Endodermal cell (in vitro differentiated cells): ENCODE measurements around the gene ACMSD. TPM values are rescaled to one million over a fixed set of nuclear protein-coding genes. Genes with fewer than 3 reads are reported as not detected.
"Not testable (repeated sequence)": the region's sequence is repeated elsewhere in the genome, so short reads cannot be mapped to it uniquely, and the experiment has no call there.

ENCODE experiments used
- DNase-seq: peaks from one replicate; pipeline ENCODE4 v3.0.0-alpha.2; 2017
- H3K27ac ChIP-seq: 2 replicates; pipeline ENCODE4 v1.5.1; 2013; ENCODE audit warnings: mild to moderate bottlenecking, low read depth, low read length, moderate library complexity
- H3K27me3 ChIP-seq: 2 replicates; pipeline ENCODE4 v1.6.1; 2013; ENCODE audit warnings: mild to moderate bottlenecking, low read length, moderate library complexity; ENCODE audit not compliant: insufficient read depth, control insufficient read depth, poor library complexity, severe bottlenecking
- H3K36me3 ChIP-seq: 2 replicates; pipeline ENCODE4 v1.7.0; 2013; ENCODE audit warnings: mild to moderate bottlenecking, low read length, moderate library complexity; ENCODE audit not compliant: control insufficient read depth, insufficient read depth
- H3K4me1 ChIP-seq: one replicate; pipeline ENCODE4 v1.7.0; 2013; ENCODE audit warnings: low read length; ENCODE audit not compliant: control insufficient read depth, insufficient read depth
- H3K4me3 ChIP-seq: 2 replicates; pipeline ENCODE4 v1.5.1; 2013; ENCODE audit warnings: mild to moderate bottlenecking, low read length, moderate library complexity
- H3K9ac ChIP-seq: 2 replicates; pipeline ENCODE4 v1.6.1; 2013; ENCODE audit warnings: mild to moderate bottlenecking, low read length, moderate library complexity; ENCODE audit not compliant: poor library complexity, severe bottlenecking; ENCODE audit errors: extremely low read depth
- H3K9me3 ChIP-seq: 2 replicates; pipeline ENCODE4 v1.6.1; 2013; ENCODE audit warnings: mild to moderate bottlenecking, low read length, moderate library complexity; ENCODE audit not compliant: control insufficient read depth
- H3K27ac Mint-ChIP-seq: 2 replicates; pipeline ENCODE4 v1.8.0; 2020; ENCODE audit warnings: mixed read lengths
- H3K27me3 Mint-ChIP-seq: 2 replicates; pipeline ENCODE4 v1.8.0; 2021; ENCODE audit warnings: mild to moderate bottlenecking, mixed read lengths; ENCODE audit not compliant: insufficient read depth
- H3K36me3 Mint-ChIP-seq: 2 replicates; pipeline ENCODE4 v1.8.0; 2020; ENCODE audit warnings: low read depth, mixed read lengths
- H3K4me1 Mint-ChIP-seq: 2 replicates; pipeline ENCODE4 v1.8.0; 2020; ENCODE audit warnings: mixed read lengths
- H3K4me3 Mint-ChIP-seq: 2 replicates; pipeline ENCODE4 v1.8.0; 2020; ENCODE audit warnings: mild to moderate bottlenecking, moderate library complexity, mixed read lengths
- H3K9me3 Mint-ChIP-seq: 2 replicates; pipeline ENCODE4 v1.8.0; 2020; ENCODE audit warnings: mild to moderate bottlenecking, mixed read lengths
- CTCF ChIP-seq: fragments of 200-600 bp; sonication (generic); conservative IDR thresholded peaks from 2 replicates; pipeline ENCODE4 v1.5.0; 2021; ENCODE audit warnings: antibody characterized with exemption, mild to moderate bottlenecking
- WGBS, 2 experiments: methylation state at CpG; one replicate each; pipeline versions ENCODE4 v1.1.5 to v1.1.7; 2013; ENCODE audit warnings: missing lambda C conversion rate in 2 of 2, mixed read lengths in 1 of 2; ENCODE audit not compliant: insufficient coverage in 1 of 2, insufficient read length in 1 of 2; 5-methylcytosine and 5-hydroxymethylcytosine counted together
- total RNA-seq, 2 donors: library from RNA; stranded (reverse); fragmentation: NEBNext Ultra II Directional in 1 of 2; extraction: Animal tissue kit (Norgen Biotek cat#: 25700) in 1 of 2; gene quantifications; 2 replicates in 1 of 2; 3 replicates in 1 of 2; pipeline ENCODE4 v1.2.1, GENCODE V29; 2021

Gene ACMSD
- total RNA-seq, 2 donors from 2014 or later, result not detected

DNA sequence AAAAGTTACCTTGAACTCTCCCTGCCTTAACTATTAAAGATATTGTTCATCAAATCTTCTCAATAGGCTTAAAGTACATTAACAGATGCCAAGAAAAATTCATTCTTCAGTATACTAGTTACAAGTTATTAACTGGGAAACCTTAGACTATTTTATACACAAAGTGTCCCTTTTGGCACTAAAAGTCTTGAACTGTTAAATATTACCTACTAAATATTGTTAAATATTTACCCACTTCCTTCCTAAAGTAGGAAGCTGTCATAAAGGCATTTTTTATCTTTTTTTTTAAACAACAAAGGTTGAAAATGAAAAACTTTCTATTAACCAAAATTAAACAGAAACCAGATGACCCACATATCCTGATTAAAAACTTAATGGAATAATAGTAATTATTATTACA is 60.8 kb downstream of the ACMSD start:
- H3K27ac Mint-ChIP-seq, result no peak overlapping the region
- no peak overlapping the region for H3K4me3 Mint-ChIP-seq
- no peak for DNase-seq
- Histone ChIP-seq H3K4me3 (no peak overlapping the region), H3K9ac (no peak overlapping the region), H3K4me1 (no peaks in the 10 kb centered on the region), H3K27me3 (no peaks in the 10 kb centered on the region), H3K27ac (no peak overlapping the region), H3K9me3 (no peaks in the 10 kb centered on the region), H3K36me3 (no peaks in the 10 kb centered on the region)
- H3K4me1 Mint-ChIP-seq, result no peaks in the 10 kb centered on the region
- H3K27me3 Mint-ChIP-seq, result no peaks in the 10 kb centered on the region
- no peaks in the 10 kb centered on the region for H3K9me3 Mint-ChIP-seq
- no peak for TF ChIP-seq CTCF
- H3K36me3 Mint-ChIP-seq, result no peaks in the 10 kb centered on the region

DNA sequence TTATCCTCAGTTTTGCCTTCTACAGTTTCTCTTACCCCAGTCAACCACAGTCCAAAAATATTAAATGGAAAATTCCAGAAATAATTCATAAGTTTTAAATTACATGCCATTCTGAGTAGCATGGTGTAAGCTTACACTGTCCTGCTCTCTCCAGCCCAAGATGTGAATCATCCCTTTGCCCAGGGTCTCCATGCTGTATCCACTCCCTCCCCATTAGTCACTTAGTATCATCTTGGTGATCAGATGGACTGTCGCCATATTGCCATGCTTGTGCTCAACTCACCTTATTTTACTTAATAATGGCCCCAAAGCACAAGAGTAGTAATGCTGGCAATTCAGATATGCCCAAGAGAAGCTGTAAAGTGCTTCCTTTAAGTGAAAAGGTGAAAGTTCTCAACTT is 61.7 kb downstream of the ACMSD start:
- DNase-seq, result no peak
- no peaks in the 10 kb centered on the region for H3K4me1 Mint-ChIP-seq
- no peak overlapping the region for H3K4me3 ChIP-seq
- no peaks in the 10 kb centered on the region for H3K36me3 Mint-ChIP-seq
- H3K9me3 Mint-ChIP-seq, result no peaks in the 10 kb centered on the region
- H3K27me3 ChIP-seq, result no peaks in the 10 kb centered on the region
- no peaks in the 10 kb centered on the region for H3K36me3 ChIP-seq
- H3K9ac ChIP-seq, result no peak overlapping the region
- no peaks in the 10 kb centered on the region for H3K9me3 ChIP-seq
- H3K27ac ChIP-seq, result no peak overlapping the region
- H3K4me1 ChIP-seq, result no peaks in the 10 kb centered on the region
- no peak overlapping the region for H3K27ac Mint-ChIP-seq
- TF ChIP-seq CTCF, result no peak
- WGBS, 2 experiments, result 86 to 96% methylated on average over 1 of the region's 1 CpG
- no peaks in the 10 kb centered on the region for H3K27me3 Mint-ChIP-seq
- no peak overlapping the region for H3K4me3 Mint-ChIP-seq

DNA sequence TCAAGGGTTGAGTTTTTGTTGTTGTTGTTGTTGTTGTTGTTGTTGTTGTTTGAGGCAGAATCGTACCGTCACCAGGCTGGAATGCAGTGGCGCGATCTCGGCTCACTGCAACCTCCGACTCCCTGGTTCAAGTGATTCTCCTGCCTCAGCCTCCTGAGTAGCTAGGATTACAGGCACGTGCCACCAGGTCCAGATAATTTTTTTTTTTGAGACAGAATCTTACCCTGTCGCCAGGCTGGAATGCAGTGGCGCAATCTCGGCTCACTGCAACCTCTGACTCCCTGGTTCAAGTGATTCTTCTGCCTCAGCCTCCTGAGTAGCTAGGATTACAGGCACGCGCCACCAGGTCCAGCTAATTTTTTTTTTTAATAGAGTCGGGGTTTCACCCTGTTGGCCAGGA is 65.3 kb downstream of the ACMSD start:
- not testable (repeated sequence) for H3K27me3 ChIP-seq, H3K9me3 ChIP-seq, H3K27me3 Mint-ChIP-seq, H3K27ac ChIP-seq, H3K36me3 ChIP-seq, H3K4me1 Mint-ChIP-seq, H3K4me3 Mint-ChIP-seq, DNase-seq, H3K4me3 ChIP-seq, H3K4me1 ChIP-seq, H3K27ac Mint-ChIP-seq, H3K36me3 Mint-ChIP-seq, H3K9me3 Mint-ChIP-seq, H3K9ac ChIP-seq
- 86 to 94% methylated on average over 9 to 13 of the region's 13 CpGs for WGBS, 2 experiments

DNA sequence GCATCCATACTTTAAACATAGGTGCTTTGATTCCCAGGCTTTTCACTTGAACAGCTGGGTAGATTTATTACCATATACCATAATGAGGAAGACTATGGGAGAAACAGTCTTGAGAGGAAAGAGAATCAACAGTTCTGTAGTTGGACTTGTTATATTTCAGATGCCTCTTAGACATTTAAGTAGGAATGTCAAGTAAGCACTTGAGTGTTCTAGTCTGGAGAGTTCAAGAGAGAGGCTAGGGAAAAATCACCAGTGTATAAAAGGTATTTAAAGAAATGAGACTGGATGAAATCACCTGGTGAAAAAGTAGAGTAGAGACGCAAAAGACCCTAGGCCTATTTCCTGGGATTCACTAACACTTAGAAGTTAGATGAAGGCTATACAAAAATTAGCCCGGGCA is 66.8 kb downstream of the ACMSD start:
- no peaks in the 10 kb centered on the region for H3K36me3 ChIP-seq
- H3K4me1 Mint-ChIP-seq, result no peaks in the 10 kb centered on the region
- H3K9me3 ChIP-seq, result no peaks in the 10 kb centered on the region
- H3K27ac Mint-ChIP-seq, result no peak overlapping the region
- no peak overlapping the region for H3K27ac ChIP-seq
- no peaks in the 10 kb centered on the region for H3K27me3 ChIP-seq
- no peaks in the 10 kb centered on the region for H3K36me3 Mint-ChIP-seq
- H3K9me3 Mint-ChIP-seq, result peaks cover 10% of the 10 kb centered on the region
- no peak overlapping the region for H3K4me3 ChIP-seq
- no peak for DNase-seq
- WGBS, 2 experiments, result 80 to 96% methylated on average over 2 of the region's 2 CpGs
- no peak overlapping the region for H3K9ac ChIP-seq
- H3K27me3 Mint-ChIP-seq, result no peaks in the 10 kb centered on the region
- TF ChIP-seq CTCF, result no peak
- H3K4me1 ChIP-seq, result no peaks in the 10 kb centered on the region
- H3K4me3 Mint-ChIP-seq, result no peak overlapping the region
